DND-41 (cell line): ENCODE data around the gene RHOU.
"Not testable (repeated sequence)": the region's sequence is repeated elsewhere in the genome, so short reads cannot be mapped to it uniquely, and the experiment has no call there.

Source experiments
- CTCF ChIP-seq: IDR thresholded peaks from 2 replicates; pipeline ENCODE4 v1.5.1; 2012; ENCODE audit warnings: borderline replicate concordance, low read length, moderate library complexity, mild to moderate bottlenecking; ENCODE audit not compliant: poor library complexity, severe bottlenecking; ENCODE audit errors: extremely low read depth
- EZH2 ChIP-seq: IDR thresholded peaks from 3 replicates; pipeline ENCODE4 v1.6.1; 2012; ENCODE audit warnings: borderline replicate concordance, low read depth, mild to moderate bottlenecking, moderate library complexity, low read length, inconsistent platforms; ENCODE audit not compliant: severe bottlenecking

DNA sequence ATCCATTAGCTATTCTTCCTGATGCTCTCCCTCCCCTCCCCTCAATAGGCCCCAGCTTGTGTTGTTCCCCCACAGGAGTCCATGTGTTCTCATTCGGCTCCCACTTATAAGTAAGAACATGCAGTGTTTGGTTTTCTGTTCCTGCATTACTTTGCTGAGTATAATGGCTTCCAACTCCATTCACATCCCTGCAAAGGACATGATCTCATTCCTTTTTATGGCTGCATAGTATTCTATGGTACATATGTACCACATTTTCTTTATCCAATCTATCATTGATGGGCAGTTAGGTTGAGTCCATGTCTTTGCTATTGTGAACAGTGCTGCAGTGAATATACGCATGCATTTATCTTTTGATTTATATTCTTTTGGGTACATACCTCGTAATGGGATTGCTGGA, 40.8 kb upstream of the RHOU start:
- TF ChIP-seq CTCF, EZH2: not testable (repeated sequence)
